HCT116 (cell line): ENCODE data around the gene DDN.

Source experiments
- EGR1 ChIP-seq: IDR thresholded peaks from 2 replicates; pipeline ENCODE4 v1.6.1; 2012; ENCODE audit warnings: low read depth
- POLR2A ChIP-seq: IDR thresholded peaks from 2 replicates; pipeline ENCODE4 v1.7.0; 2011; ENCODE audit warnings: borderline replicate concordance; ENCODE audit not compliant: insufficient read depth, insufficient read length; ENCODE audit errors: extremely low read depth
- RAD21 ChIP-seq: IDR thresholded peaks from 2 replicates; pipeline ENCODE4 v1.6.1; 2012; ENCODE audit warnings: low read depth, mild to moderate bottlenecking
- ZNF274 ChIP-seq: fragments of 200-500 bp; sonication (Bioruptor generic); IDR thresholded peaks from 2 replicates; pipeline ENCODE4 v1.6.1; 2014; ENCODE audit warnings: mild to moderate bottlenecking, low read depth, low read length, inconsistent platforms
- TF ChIP-seq, protein P1 (sequence below), 3 experiments: fragments of 200-600 bp in 1 of 3; sonication (generic) in 1 of 3; IDR thresholded peaks in 2 of 3; conservative IDR thresholded peaks in 1 of 3; 2 replicates each; pipeline ENCODE4 v1.5.1; 2012 to 2017; ENCODE audit warnings: low read depth in 2 of 3, low read length in 2 of 3, antibody characterized with exemption in 1 of 3, borderline replicate concordance in 1 of 3, control low read depth in 1 of 3, mild to moderate bottlenecking in 1 of 3, mixed read lengths in 1 of 3, mixed run types in 1 of 3, moderate library complexity in 1 of 3; ENCODE audit not compliant: insufficient read depth in 1 of 3
- TF ChIP-seq, protein P2 (sequence below): IDR thresholded peaks from 2 replicates; pipeline ENCODE4 v1.6.1; 2012; ENCODE audit warnings: low read depth
- TF ChIP-seq, protein P3 (sequence below): IDR thresholded peaks from 2 replicates; pipeline ENCODE4 v1.6.1; 2012

- TF ChIP-seq, protein P1, sequence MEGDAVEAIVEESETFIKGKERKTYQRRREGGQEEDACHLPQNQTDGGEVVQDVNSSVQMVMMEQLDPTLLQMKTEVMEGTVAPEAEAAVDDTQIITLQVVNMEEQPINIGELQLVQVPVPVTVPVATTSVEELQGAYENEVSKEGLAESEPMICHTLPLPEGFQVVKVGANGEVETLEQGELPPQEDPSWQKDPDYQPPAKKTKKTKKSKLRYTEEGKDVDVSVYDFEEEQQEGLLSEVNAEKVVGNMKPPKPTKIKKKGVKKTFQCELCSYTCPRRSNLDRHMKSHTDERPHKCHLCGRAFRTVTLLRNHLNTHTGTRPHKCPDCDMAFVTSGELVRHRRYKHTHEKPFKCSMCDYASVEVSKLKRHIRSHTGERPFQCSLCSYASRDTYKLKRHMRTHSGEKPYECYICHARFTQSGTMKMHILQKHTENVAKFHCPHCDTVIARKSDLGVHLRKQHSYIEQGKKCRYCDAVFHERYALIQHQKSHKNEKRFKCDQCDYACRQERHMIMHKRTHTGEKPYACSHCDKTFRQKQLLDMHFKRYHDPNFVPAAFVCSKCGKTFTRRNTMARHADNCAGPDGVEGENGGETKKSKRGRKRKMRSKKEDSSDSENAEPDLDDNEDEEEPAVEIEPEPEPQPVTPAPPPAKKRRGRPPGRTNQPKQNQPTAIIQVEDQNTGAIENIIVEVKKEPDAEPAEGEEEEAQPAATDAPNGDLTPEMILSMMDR (IDR thresholded peaks at IDR 0.05 in 2 of 3, conservative IDR thresholded peaks at IDR 0.05 in 1 of 3; ENCODE audit: borderline replicate concordance in 1 of 3, insufficient read depth in 1 of 3, low read depth in 2 of 3, low read length in 2 of 3) = no peak
- TF ChIP-seq POLR2A (no peak), RAD21 (no peak), ZNF274 (no peak), EGR1 (no peak)
- TF ChIP-seq, protein P2, sequence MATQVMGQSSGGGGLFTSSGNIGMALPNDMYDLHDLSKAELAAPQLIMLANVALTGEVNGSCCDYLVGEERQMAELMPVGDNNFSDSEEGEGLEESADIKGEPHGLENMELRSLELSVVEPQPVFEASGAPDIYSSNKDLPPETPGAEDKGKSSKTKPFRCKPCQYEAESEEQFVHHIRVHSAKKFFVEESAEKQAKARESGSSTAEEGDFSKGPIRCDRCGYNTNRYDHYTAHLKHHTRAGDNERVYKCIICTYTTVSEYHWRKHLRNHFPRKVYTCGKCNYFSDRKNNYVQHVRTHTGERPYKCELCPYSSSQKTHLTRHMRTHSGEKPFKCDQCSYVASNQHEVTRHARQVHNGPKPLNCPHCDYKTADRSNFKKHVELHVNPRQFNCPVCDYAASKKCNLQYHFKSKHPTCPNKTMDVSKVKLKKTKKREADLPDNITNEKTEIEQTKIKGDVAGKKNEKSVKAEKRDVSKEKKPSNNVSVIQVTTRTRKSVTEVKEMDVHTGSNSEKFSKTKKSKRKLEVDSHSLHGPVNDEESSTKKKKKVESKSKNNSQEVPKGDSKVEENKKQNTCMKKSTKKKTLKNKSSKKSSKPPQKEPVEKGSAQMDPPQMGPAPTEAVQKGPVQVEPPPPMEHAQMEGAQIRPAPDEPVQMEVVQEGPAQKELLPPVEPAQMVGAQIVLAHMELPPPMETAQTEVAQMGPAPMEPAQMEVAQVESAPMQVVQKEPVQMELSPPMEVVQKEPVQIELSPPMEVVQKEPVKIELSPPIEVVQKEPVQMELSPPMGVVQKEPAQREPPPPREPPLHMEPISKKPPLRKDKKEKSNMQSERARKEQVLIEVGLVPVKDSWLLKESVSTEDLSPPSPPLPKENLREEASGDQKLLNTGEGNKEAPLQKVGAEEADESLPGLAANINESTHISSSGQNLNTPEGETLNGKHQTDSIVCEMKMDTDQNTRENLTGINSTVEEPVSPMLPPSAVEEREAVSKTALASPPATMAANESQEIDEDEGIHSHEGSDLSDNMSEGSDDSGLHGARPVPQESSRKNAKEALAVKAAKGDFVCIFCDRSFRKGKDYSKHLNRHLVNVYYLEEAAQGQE = no peak
- TF ChIP-seq, protein P3, sequence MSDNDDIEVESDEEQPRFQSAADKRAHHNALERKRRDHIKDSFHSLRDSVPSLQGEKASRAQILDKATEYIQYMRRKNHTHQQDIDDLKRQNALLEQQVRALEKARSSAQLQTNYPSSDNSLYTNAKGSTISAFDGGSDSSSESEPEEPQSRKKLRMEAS = no peak
These were observed 38.7 kb upstream of the DDN start for GRCh38 chr12:49037947-49038237.
